Measurements from ENCODE around the gene ZCCHC24.

- TF ChIP-seq POLR2A (IDR thresholded peaks at IDR 0.05) (no peak), CTCF (IDR thresholded peaks at IDR 0.05) (no peak)
These were observed 47.7 kb downstream of the ZCCHC24 start for GRCh38 chr10:79397575-79398303.

Data from Peyer's patch (tissue), 4 donors.